Effector memory CD8-positive, alpha-beta T cell (primary cell): ENCODE data around the gene FERMT3.
A peak's percentile ranks its signal among the peaks of the same experiment; 100 is the strongest.

Source experiments
- ATAC-seq: fragments of 150-1000 bp; cut with Tn5 transposase; replicated peaks from 2 replicates; pipeline ENCODE4 v1.10.0; 2021; ENCODE audit warnings: mild to moderate bottlenecking, moderate library complexity
- DNase-seq, 3 experiments: peaks; one replicate each; pipeline ENCODE4 v3.0.0; 2021
- H3K27ac Mint-ChIP-seq, 2 donors: one replicate each; pipeline ENCODE4 v1.8.0; 2022; ENCODE audit warnings: mild to moderate bottlenecking in 2 of 2, mixed read lengths in 2 of 2, moderate library complexity in 2 of 2
- H3K27me3 Mint-ChIP-seq, 2 donors: one replicate each; pipeline ENCODE4 v1.8.0; 2022; ENCODE audit warnings: mixed read lengths in 2 of 2
- H3K36me3 Mint-ChIP-seq: one replicate; pipeline ENCODE4 v1.8.0; 2022; ENCODE audit warnings: mild to moderate bottlenecking, moderate library complexity, mixed read lengths; ENCODE audit not compliant: insufficient read depth
- H3K4me1 Mint-ChIP-seq, 2 donors: one replicate each; pipeline ENCODE4 v1.8.0; 2022; ENCODE audit warnings: low read depth in 2 of 2, mixed read lengths in 2 of 2
- H3K4me3 Mint-ChIP-seq, 2 donors: one replicate each; pipeline ENCODE4 v1.8.0; 2022; ENCODE audit warnings: mild to moderate bottlenecking in 2 of 2, mixed read lengths in 2 of 2, moderate library complexity in 2 of 2
- H3K9me3 Mint-ChIP-seq, 2 donors: one replicate each; pipeline ENCODE4 v1.8.0; 2022; ENCODE audit warnings: mixed read lengths in 2 of 2

Gene FERMT3

DNA sequence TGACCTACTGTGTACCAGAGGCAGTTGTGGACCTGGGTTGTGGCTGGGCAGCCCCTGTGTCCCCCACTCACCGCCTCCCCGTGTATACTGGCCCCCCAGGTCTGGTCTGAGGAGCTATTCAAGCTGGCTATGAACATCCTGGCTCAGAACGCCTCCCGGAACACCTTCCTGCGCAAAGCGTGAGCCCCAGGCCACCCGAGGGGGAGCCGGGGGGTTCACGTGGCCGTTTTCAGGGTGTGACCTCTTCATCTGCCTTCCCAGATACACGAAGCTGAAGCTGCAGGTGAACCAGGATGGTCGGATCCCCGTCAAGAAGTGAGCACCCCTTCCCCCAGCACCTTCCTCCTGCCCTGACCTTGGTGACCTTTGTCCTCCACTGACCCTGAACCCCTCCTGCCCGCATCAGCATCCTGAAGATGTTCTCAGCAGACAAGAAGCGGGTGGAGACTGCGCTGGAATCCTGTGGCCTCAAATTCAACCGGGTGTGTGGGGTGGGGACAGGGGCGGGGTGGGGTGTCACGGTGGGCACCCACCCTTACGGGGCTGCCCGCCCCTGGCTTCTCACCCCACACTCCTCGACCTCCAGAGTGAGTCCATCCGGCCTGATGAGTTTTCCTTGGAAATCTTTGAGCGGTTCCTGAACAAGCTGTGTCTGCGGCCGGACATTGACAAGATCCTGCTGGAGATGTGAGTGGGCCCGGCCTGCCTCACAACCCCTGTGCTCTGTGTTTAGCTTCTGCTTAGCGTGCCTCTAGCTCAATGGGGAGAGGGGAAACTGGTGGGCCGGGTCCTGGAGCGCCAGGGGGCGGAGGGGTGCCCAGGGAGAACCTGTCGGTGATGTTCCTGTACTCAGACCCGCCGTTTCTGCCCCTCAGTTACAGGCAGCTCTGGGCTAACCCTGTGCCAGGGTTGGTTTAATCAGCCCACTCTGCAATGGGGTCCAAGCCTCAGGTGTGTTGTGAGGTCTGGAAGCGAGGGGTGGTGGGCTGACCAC lies 48.9 kb downstream of the FERMT3 start:
- peaks cover 19 to 28% of the 10 kb centered on the region in 2 donors for H3K4me1 Mint-ChIP-seq
- DNase-seq = no peak
- peaks cover 20% of the 10 kb centered on the region for H3K36me3 Mint-ChIP-seq
- no peak overlapping the region for H3K27ac Mint-ChIP-seq
- ATAC-seq = no peak
- no peaks in the 10 kb centered on the region for H3K27me3 Mint-ChIP-seq
- no peak overlapping the region for H3K4me3 Mint-ChIP-seq
- no peaks in the 10 kb centered on the region for H3K9me3 Mint-ChIP-seq

DNA sequence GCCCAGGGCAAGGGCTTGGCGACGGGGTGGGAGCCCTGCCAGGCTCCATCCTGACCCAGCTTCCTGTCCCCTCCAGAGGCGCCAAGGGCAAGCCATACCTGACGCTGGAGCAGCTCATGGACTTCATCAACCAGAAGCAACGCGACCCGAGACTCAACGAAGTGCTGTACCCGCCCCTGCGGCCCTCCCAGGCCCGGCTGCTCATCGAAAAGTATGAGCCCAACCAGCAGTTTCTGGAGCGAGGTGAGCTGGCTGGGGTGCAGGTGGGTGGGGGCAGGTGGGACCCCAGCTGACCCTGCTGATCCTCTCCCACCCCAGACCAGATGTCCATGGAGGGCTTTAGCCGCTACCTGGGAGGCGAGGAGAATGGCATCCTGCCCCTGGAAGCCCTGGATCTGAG lies 49.8 kb downstream of the FERMT3 start:
- no peak overlapping the region for H3K4me3 Mint-ChIP-seq
- no peak overlapping the region for H3K27ac Mint-ChIP-seq
- DNase-seq (no peak), ATAC-seq (no peak)
- peaks cover 22% of the 10 kb centered on the region for H3K36me3 Mint-ChIP-seq
- no peaks in the 10 kb centered on the region for H3K27me3 Mint-ChIP-seq
- H3K4me1 Mint-ChIP-seq = peaks cover 19 to 24% of the 10 kb centered on the region in 2 donors
- H3K9me3 Mint-ChIP-seq = no peaks in the 10 kb centered on the region

DNA sequence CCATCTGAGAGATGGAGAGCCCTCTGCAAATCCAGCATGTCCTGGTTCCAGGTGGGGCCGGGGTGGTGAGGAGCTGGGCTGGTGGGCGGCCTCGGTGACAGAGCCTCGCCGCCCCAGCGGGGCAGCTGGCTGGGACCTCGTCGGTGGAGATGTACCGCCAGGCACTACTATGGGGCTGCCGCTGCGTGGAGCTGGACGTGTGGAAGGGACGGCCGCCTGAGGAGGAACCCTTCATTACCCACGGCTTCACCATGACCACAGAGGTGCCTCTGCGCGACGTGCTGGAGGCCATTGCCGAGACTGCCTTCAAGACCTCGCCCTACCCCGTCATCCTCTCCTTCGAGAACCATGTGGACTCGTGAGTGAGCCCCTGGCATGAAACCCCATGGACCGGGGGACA lies 51.8 kb downstream of the FERMT3 start:
- no peak for DNase-seq
- ATAC-seq = no peak
- H3K27ac Mint-ChIP-seq = no peak overlapping the region
- H3K27me3 Mint-ChIP-seq = no peaks in the 10 kb centered on the region
- H3K4me3 Mint-ChIP-seq = no peak overlapping the region
- H3K36me3 Mint-ChIP-seq = peaks cover 20% of the 10 kb centered on the region
- no peaks in the 10 kb centered on the region for H3K9me3 Mint-ChIP-seq
- peaks cover 11 to 17% of the 10 kb centered on the region in 2 donors for H3K4me1 Mint-ChIP-seq

DNA sequence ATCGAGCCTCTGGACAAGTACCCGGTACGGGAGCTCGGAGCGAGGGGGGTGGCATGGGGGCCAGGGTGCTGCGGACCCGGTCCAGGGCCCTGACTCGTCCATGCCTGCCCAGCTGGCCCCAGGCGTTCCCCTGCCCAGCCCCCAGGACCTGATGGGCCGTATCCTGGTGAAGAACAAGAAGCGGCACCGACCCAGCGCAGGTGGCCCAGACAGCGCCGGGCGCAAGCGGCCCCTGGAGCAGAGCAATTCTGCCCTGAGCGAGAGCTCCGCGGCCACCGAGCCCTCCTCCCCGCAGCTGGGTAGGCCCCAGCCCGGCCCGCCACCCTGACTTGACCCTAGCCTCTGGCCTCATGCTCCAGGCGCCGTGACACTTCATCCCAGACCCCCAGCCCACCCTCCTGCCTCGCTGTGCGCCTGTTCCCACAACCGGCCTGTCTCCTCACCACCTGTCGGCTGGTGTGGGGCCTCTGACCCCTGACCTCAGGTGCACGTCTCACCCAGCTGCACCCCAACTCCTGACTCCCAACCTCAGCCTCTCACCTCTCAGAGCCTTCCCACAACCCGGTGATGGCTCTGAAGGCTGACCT lies 52.5 kb downstream of the FERMT3 start:
- no peak overlapping the region for H3K4me3 Mint-ChIP-seq
- peak overlapping the region in 1 of 2 donors; percentile 59 for H3K27ac Mint-ChIP-seq
- H3K36me3 Mint-ChIP-seq = peaks cover 22% of the 10 kb centered on the region
- H3K9me3 Mint-ChIP-seq = no peaks in the 10 kb centered on the region
- H3K27me3 Mint-ChIP-seq = no peaks in the 10 kb centered on the region
- no peak for DNase-seq
- H3K4me1 Mint-ChIP-seq = peaks cover 11 to 13% of the 10 kb centered on the region in 2 donors
- ATAC-seq = peak; percentile 10

DNA sequence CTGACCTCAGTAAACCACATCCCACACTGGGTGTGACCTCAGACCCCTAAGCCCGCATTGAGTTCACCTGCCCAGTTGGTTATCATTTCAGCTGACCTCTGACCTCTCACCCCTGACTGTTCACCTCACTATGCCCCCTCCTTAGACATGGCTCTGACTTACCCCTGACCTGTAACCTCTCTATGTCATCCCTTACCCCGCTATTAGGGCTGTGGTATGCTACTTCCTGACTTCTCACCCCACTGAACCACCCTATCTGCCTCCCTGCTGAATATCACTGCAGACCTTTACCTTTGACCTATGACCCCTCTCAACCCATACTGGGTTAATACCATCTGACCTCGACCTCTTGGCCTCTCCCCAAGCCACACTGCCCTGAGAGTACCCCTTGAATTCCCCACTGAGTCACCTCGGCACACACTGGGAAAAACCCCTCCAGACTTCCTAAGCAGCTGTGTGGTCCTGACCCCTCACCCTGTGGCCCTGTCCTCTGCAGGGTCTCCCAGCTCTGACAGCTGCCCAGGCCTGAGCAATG lies 53.1 kb downstream of the FERMT3 start:
- DNase-seq (no peak), ATAC-seq (peak; percentile 27)
- H3K4me1 Mint-ChIP-seq = peaks cover 11 to 12% of the 10 kb centered on the region in 2 donors
- no peaks in the 10 kb centered on the region for H3K9me3 Mint-ChIP-seq
- H3K36me3 Mint-ChIP-seq = peaks cover 21% of the 10 kb centered on the region
- H3K4me3 Mint-ChIP-seq = no peak overlapping the region
- peak overlapping the region in 1 of 2 donors; percentile 59 for H3K27ac Mint-ChIP-seq
- no peaks in the 10 kb centered on the region for H3K27me3 Mint-ChIP-seq

DNA sequence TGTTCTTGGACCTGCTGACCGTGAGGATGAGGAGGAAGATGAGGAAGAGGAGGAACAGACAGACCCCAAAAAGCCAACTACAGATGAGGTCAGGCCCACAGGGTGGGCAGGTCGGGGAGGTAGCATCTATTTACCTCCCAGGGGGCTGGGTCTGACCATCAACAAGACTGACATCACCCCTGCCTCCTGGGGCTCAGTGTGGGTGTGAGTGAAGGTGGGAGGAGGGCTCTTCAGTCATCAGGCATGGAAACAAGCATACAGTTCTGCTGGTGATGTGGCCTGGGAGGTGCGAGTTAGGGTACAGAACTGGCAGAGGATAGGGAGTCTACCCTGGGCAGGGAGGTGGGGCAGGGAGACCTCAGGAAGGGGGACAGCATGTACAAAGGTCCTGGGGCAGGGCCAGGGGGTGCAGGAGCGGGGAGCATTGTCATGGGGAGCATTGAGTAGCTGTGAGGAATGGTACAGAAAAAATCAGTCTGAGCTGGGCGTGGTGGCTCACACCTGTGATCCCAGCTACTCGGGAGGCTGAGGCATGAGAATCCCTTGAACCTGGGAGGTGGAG lies 53.7 kb downstream of the FERMT3 start:
- Mint-ChIP-seq H3K4me1 (peaks cover 11 to 12% of the 10 kb centered on the region in 2 donors), H3K27ac (peak overlapping the region in 1 of 2 donors; percentile 59), H3K36me3 (peaks cover 17% of the 10 kb centered on the region), H3K27me3 (no peaks in the 10 kb centered on the region), H3K4me3 (no peak overlapping the region), H3K9me3 (no peaks in the 10 kb centered on the region)
- ATAC-seq = no peak
- DNase-seq = no peak

DNA sequence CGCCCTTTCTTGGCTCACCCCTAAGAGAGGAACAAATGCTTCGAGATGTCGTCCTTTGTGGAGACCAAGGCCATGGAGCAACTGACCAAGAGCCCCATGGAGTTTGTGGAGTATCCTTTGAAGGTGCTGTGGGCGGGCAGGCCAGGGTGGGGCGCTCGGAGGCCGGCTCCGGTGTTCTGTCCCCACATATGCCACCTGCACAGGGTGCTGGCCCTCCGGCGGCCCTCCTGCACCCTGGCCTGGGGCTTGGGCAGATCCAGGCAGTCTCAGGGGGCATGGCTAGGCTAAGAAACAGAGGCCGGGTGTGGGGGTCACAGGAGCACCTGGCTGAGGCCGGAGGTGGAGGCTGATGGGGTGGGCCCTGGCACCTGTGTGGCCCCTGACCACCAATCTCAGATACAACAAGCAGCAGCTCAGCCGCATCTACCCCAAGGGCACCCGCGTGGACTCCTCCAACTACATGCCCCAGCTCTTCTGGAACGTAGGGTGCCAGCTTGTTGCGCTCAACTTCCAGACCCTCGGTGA lies 55.1 kb downstream of the FERMT3 start:
- no peak overlapping the region for H3K27ac Mint-ChIP-seq
- DNase-seq (no peak), ATAC-seq (no peak)
- H3K27me3 Mint-ChIP-seq = no peaks in the 10 kb centered on the region
- H3K36me3 Mint-ChIP-seq = peaks cover 17% of the 10 kb centered on the region
- no peaks in the 10 kb centered on the region for H3K9me3 Mint-ChIP-seq
- H3K4me1 Mint-ChIP-seq = peaks cover 11 to 12% of the 10 kb centered on the region in 2 donors
- no peak overlapping the region for H3K4me3 Mint-ChIP-seq

DNA sequence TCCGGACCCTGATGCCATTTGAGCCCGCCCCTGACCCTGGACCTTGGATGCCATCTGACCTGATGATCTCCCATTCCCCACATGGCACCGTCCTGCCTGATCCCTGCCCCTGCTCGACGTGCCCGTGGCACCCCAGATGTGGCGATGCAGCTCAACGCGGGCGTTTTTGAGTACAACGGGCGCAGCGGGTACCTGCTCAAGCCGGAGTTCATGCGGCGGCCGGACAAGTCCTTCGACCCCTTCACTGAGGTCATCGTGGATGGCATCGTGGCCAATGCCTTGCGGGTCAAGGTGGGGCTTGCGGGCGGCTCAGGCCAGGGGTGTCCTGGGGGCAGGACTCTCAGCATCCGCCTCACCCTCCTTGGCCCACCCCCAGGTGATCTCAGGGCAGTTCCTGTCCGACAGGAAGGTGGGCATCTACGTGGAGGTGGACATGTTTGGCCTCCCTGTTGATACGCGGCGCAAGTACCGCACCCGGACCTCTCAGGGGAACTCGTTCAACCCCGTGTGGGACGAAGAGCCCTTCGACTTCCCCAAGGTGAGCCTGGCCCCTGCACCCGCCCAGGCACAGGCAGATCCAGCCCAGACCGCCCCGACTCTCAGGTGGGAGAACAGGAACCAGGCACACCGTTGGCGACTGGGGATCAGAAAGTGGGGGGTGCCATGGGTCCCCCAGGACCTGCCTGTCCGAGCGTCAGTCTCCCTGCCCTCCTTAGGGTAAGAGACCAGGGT lies 55.9 kb downstream of the FERMT3 start:
- H3K4me3 Mint-ChIP-seq = no peak overlapping the region
- H3K4me1 Mint-ChIP-seq = peaks cover 11 to 12% of the 10 kb centered on the region in 2 donors
- no peaks in the 10 kb centered on the region for H3K9me3 Mint-ChIP-seq
- peaks cover 16% of the 10 kb centered on the region for H3K36me3 Mint-ChIP-seq
- H3K27ac Mint-ChIP-seq = no peak overlapping the region
- ATAC-seq (no peak), DNase-seq (no peak)
- no peaks in the 10 kb centered on the region for H3K27me3 Mint-ChIP-seq

DNA sequence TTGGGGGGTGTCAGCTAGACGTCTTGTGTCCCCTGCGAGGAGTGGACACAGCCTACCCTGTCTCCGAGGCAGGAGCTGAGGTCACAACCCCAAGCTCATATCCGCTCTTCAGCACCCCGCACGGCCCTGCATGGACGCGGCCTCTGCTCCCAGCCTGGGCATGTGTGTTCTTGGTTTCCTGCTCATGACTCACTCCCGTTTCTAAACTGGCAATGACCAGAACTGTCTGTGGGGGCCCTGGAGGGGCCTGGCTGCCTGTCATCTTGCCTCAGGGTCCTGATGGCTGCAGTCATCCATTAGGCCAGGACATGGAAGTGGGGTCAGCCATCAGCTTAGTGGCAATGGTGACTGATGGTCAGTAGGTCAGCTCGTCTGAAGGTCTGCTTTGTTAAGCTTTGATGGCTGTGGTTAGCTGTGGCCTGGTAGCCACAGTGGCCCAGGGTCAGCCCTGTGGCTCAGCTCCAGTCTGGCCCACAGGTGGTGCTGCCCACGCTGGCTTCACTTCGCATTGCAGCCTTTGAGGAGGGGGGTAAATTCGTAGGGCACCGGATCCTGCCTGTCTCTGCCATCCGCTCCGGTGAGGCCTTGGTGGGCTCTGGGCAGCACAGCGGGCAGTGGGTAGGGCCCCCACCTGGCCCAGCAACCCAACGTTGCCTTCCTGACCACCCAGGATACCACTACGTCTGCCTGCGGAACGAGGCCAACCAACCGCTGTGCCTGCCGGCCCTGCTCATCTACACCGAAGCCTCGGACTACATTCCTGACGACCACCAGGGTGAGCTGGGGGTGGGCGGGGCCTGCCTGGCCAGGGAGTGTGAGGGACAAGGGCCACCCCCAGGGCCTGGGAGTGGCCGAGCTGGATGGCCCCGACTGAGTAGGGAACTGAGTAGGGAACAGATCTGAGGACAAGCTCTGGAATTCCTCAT lies 56.8 kb downstream of the FERMT3 start:
- no peaks in the 10 kb centered on the region for H3K27me3 Mint-ChIP-seq
- DNase-seq (no peak), ATAC-seq (no peak)
- H3K36me3 Mint-ChIP-seq = peaks cover 11% of the 10 kb centered on the region
- H3K4me1 Mint-ChIP-seq = peaks cover 15 to 17% of the 10 kb centered on the region in 2 donors
- no peak overlapping the region for H3K27ac Mint-ChIP-seq
- no peaks in the 10 kb centered on the region for H3K9me3 Mint-ChIP-seq
- no peak overlapping the region for H3K4me3 Mint-ChIP-seq

DNA sequence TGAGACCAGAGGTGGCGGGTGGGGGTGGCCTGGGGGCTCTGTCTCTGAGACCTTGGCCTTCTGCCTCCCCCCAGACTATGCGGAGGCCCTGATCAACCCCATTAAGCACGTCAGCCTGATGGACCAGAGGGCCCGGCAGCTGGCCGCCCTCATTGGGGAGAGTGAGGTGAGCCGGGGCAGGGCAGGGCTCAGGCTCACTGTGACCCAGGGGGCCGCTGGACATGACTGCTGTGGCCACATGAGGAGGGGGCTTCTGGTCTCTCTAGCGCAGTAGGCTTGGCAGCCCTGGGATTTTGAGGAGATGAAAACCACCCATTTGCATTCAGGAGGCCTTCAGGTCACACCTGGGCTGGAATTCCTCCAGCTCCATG lies 57.4 kb downstream of the FERMT3 start:
- DNase-seq (no peak), ATAC-seq (no peak)
- Mint-ChIP-seq H3K36me3 (peaks cover 11% of the 10 kb centered on the region), H3K4me3 (no peak overlapping the region), H3K27me3 (no peaks in the 10 kb centered on the region), H3K27ac (no peak overlapping the region), H3K4me1 (peaks cover 22% of the 10 kb centered on the region in 2 donors), H3K9me3 (no peaks in the 10 kb centered on the region)

DNA sequence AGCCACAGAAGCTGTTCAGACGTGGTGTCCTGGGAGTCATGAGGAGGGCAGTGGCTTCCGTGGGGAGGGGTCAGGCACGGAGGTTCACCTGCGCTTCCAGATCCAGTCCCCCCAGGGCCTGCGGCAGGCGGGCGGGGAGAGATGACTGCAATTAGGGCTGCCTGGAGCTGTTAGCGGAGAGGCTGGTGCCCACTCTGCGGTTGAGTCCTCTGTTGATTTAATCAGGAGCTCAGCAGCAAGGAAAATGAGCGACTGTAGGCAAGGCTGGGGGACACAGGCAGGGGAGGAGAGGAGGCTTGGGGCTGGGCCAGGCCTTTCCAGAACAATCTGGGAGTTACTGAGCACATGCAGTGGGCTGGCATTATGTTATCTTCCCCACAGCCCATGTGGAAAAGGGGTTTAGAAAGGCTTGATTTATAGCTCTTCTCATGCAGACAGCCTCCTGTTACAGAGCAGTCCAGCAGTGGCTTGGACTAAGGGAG lies 57.9 kb downstream of the FERMT3 start:
- Mint-ChIP-seq H3K4me1 (peaks cover 22 to 23% of the 10 kb centered on the region in 2 donors), H3K27ac (no peak overlapping the region), H3K36me3 (peaks cover 13% of the 10 kb centered on the region), H3K9me3 (no peaks in the 10 kb centered on the region), H3K4me3 (no peak overlapping the region), H3K27me3 (no peaks in the 10 kb centered on the region)
- ATAC-seq = no peak
- DNase-seq = no peak
